Osteocyte (in vitro differentiated cells): ENCODE measurements around the gene CENPP. TPM values are rescaled to one million over a fixed set of nuclear protein-coding genes. Genes with fewer than 3 reads are reported as not detected.

ENCODE experiments used
- DNase-seq: peaks from one replicate; pipeline ENCODE4 v3.0.0; 2021; ENCODE audit warnings: mixed read lengths; ENCODE audit not compliant: unreplicated experiment; ENCODE audit errors: extremely low spot score
- H3K27ac Mint-ChIP-seq: one replicate; pipeline ENCODE4 v1.8.0; 2021; ENCODE audit warnings: mild to moderate bottlenecking, mixed read lengths; ENCODE audit not compliant: unreplicated experiment
- H3K27me3 Mint-ChIP-seq: one replicate; pipeline ENCODE4 v1.8.0; 2021; ENCODE audit warnings: mixed read lengths; ENCODE audit not compliant: unreplicated experiment
- H3K36me3 Mint-ChIP-seq: one replicate; pipeline ENCODE4 v1.8.0; 2021; ENCODE audit warnings: mixed read lengths; ENCODE audit not compliant: unreplicated experiment
- H3K4me1 Mint-ChIP-seq: one replicate; pipeline ENCODE4 v1.8.0; 2021; ENCODE audit warnings: mixed read lengths; ENCODE audit not compliant: unreplicated experiment
- H3K4me3 Mint-ChIP-seq: one replicate; pipeline ENCODE4 v1.8.0; 2021; ENCODE audit warnings: mild to moderate bottlenecking, moderate library complexity, mixed read lengths; ENCODE audit not compliant: unreplicated experiment
- H3K9me3 Mint-ChIP-seq: one replicate; pipeline ENCODE4 v1.8.0; 2021; ENCODE audit warnings: mixed read lengths; ENCODE audit not compliant: unreplicated experiment
- CTCF ChIP-seq: fragments of 200-600 bp; sonication (generic); IDR thresholded peaks from 2 replicates; pipeline ENCODE4 v1.5.0; 2021; ENCODE audit warnings: antibody characterized with exemption, mild to moderate bottlenecking, moderate library complexity
- total RNA-seq: library from RNA; stranded (reverse); gene quantifications from 2 replicates; pipeline ENCODE4 v1.2.1, GENCODE V29; 2021

Gene CENPP
- total RNA-seq, 1 donor from 2014 or later = 11.6 TPM

- no peaks in the 10 kb centered on the region for H3K27me3 Mint-ChIP-seq
- H3K4me3 Mint-ChIP-seq = no peak overlapping the region
- peak; percentile 24 for TF ChIP-seq CTCF
- no peaks in the 10 kb centered on the region for H3K4me1 Mint-ChIP-seq
- no peak for DNase-seq
- no peak overlapping the region for H3K27ac Mint-ChIP-seq
- H3K36me3 Mint-ChIP-seq = peaks cover 6% of the 10 kb centered on the region
- no peaks in the 10 kb centered on the region for H3K9me3 Mint-ChIP-seq
These were observed 129.5 kb downstream of the CENPP start for GRCh38 chr9:92455217-92455616.

GRCh38 chr9:92457576-92457975 is 131.8 kb downstream of the CENPP start:
- no peak for DNase-seq
- H3K27me3 Mint-ChIP-seq = no peaks in the 10 kb centered on the region
- H3K4me3 Mint-ChIP-seq = no peak overlapping the region
- H3K4me1 Mint-ChIP-seq = no peaks in the 10 kb centered on the region
- H3K9me3 Mint-ChIP-seq = no peaks in the 10 kb centered on the region
- no peak for TF ChIP-seq CTCF
- peaks cover 16% of the 10 kb centered on the region for H3K36me3 Mint-ChIP-seq
- H3K27ac Mint-ChIP-seq = no peak overlapping the region

- no peak for DNase-seq
- Mint-ChIP-seq H3K4me3 (no peak overlapping the region), H3K27me3 (no peaks in the 10 kb centered on the region), H3K9me3 (no peaks in the 10 kb centered on the region), H3K4me1 (peaks cover 11% of the 10 kb centered on the region), H3K36me3 (peaks cover 40% of the 10 kb centered on the region), H3K27ac (no peak overlapping the region)
- no peak for TF ChIP-seq CTCF
These were observed 137.6 kb downstream of the CENPP start for GRCh38 chr9:92463387-92463786.

- no peak for DNase-seq
- no peak overlapping the region for H3K4me3 Mint-ChIP-seq
- H3K36me3 Mint-ChIP-seq = peaks cover 39% of the 10 kb centered on the region
- no peaks in the 10 kb centered on the region for H3K9me3 Mint-ChIP-seq
- H3K27ac Mint-ChIP-seq = no peak overlapping the region
- H3K4me1 Mint-ChIP-seq = peaks cover 11% of the 10 kb centered on the region
- H3K27me3 Mint-ChIP-seq = no peaks in the 10 kb centered on the region
- no peak for TF ChIP-seq CTCF
These were observed 138.2 kb downstream of the CENPP start for GRCh38 chr9:92463984-92464383.

- H3K27me3 Mint-ChIP-seq = no peaks in the 10 kb centered on the region
- no peak overlapping the region for H3K4me3 Mint-ChIP-seq
- H3K9me3 Mint-ChIP-seq = no peaks in the 10 kb centered on the region
- no peak for TF ChIP-seq CTCF
- peaks cover 35% of the 10 kb centered on the region for H3K36me3 Mint-ChIP-seq
- DNase-seq = no peak
- H3K4me1 Mint-ChIP-seq = peaks cover 11% of the 10 kb centered on the region
- no peak overlapping the region for H3K27ac Mint-ChIP-seq
These were observed 141.3 kb downstream of the CENPP start for GRCh38 chr9:92467041-92467440.
